Iris pigment epithelial cell (primary cell): Measurements from ENCODE around the gene NR3C1.
"Not testable (repeated sequence)": the region's sequence is repeated elsewhere in the genome, so short reads cannot be mapped to it uniquely, and the experiment has no call there.

Source experiments
- DNase-seq: peaks from one replicate; pipeline ENCODE4 v3.0.0-alpha.2; 2011; ENCODE audit warnings: low read depth

NR3C1 gene

GRCh38 chr5:143336485-143336884 lies 67.0 kb downstream of the NR3C1 start:
- DNase-seq, result no peak

- no peak for DNase-seq
These were observed 68.6 kb downstream of the NR3C1 start for GRCh38 chr5:143334903-143335302.

DNA sequence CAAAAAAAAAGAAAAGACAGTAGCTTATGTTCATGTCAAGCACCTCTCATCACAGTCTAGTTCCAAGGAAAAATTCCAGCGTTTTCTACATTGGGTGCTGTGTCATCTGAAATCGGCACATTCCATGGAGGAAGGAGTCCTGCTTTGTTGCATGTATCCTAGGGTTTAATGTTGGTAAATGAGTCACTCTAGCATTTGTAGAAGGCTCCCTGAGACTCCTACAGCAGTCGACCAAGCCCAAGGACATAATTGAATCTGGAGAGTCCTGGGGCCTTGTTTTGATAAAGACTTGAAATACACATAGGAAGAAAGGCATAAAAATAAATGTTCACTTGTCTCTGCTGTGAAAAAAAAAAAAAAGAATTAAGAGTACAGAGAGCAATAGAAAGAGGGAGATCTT lies 69.1 kb downstream of the NR3C1 start:
- DNase-seq, result not testable (repeated sequence)

- no peak for DNase-seq
These were observed 71.5 kb downstream of the NR3C1 start for GRCh38 chr5:143331956-143332355.

DNA sequence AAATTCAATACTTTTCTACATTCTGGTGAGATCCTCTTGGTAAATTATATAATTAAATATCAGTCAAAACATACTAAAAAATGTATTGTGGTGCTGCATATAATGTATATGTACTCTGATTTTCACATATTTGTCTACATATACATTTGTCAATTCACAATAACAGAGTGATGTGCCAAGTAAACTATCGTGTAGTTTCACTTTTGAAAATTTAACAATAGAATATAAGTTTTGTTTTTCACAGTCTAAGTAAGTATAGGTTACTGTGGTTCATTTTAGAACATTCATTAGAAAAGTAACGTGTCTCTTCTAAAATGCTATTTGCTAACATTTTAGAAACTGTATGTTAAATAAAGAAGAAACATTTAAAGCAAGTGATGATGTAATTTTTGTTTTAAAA lies 73.6 kb downstream of the NR3C1 start:
- no peak for DNase-seq

GRCh38 chr5:143328589-143329220 lies 74.8 kb downstream of the NR3C1 start:
- DNase-seq, result no peak

DNA sequence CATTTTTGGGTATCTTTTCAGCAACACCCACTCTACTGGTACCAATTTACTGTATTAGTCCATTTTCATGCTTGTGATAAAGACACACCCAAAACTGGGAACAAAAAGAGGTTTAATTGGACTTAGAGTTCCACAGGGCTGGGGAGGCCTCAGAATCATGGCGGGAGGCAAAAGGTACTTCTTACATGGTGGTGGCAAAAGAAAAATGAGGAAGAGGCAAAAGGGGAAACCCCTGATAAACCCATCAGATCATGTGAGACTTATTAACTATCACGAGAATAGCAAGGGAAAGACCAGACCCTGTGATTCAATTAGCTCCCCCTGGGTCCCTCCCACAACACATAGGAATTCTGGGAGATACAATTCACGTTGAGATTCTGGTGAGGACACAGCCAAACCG lies 78.4 kb downstream of the NR3C1 start:
- DNase-seq, result not testable (repeated sequence)

- DNase-seq, result peak; percentile 60
These were observed 80.4 kb downstream of the NR3C1 start for GRCh38 chr5:143322931-143323630.

DNA sequence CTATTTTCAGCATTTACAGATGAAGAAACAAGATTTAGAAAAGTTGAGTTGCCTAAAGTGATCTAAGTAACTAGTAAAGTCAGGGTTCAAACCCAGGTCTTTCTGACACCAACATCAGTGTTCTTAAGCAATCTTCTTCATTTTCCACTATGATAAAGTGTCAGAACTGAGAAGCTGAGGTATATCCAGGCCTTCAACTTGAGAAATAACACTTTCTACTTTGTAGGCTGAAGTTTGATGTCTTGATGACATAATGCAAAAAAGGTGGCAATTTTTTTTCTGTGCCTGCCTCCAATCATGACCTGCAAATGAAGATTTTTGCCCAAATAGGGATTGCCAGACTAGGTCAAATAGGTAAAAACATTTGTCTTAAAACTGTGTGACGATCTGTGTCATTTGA lies 81.3 kb downstream of the NR3C1 start:
- DNase-seq, result no peak

DNA sequence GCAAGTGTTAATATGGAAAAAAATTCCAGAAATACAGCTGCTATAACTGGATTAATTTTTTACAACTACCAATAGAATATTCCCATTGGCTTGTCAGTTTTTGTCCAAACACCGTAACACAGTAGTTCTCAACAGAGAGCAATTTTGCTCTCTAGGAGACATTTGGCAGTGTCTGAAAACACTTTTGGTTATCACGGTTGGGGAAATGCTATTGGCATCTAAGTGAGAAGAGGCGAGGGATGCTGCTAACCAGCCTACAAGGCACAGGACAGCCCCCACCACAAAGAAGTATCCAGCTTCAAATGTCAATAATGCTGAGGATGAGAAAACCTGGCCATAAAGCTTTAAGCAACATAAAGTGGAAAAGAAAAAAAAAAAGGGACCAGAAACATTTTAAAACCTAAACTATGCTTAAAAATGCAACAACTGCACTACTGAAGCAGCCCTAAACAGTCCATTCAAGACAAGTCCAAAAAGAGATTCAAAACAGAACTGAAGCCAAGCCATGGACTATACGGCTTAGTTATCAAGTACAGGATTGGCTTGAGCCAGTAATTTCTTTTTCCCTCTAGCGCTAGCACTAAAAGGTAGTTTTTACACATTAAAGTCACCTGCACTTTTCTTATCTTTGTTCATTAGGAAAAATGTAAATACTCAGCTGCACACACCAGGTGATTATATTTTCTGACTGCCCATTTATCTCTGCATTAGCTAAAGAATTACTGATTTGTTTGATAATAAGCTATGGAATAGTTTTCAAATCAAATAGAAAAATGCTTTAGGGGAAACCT lies 83.9 kb downstream of the NR3C1 start:
- no peak for DNase-seq

GRCh38 chr5:143318833-143319232 lies 84.7 kb downstream of the NR3C1 start:
- no peak for DNase-seq

- no peak for DNase-seq
These were observed 85.2 kb downstream of the NR3C1 start for GRCh38 chr5:143318270-143318669.

- no peak for DNase-seq
These were observed 86.4 kb downstream of the NR3C1 start for GRCh38 chr5:143316844-143317631.

DNA sequence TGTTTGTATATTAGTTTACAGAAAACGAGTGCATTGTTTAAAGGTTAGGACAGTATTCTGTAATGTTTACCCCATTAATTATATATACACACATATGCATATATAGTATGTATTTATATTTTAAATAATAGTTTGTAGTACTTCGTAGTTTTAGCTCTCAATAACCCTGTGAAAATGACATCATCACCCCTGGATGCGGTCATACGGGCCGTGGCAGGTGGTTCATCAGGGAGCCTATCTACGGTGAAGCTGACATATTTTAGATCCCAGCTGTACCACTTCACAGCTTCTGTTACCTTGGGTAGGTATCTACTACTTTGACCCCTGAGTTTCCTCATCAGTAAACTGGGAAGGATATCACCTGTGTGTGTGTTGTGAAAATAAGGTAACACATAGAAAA lies 87.1 kb downstream of the NR3C1 start:
- DNase-seq, result no peak

DNA sequence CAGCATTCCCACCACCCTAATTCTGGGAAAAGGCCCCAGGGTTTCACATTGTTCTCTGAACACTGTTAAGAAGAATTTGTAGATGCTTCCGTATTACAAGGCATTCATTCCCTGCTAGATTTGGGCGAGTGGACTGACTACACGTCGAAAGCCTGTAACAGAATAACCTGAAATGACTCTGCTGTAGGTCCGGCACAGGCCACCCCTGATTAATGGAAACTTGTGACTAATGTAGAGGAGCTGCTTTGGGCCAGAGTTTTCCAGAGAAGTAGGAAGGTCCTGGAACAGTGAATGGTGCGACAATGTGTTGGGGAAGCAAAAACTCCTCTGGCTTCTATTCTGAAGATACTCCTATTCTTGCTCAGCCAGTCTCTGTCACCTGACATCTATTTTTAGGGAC lies 87.6 kb downstream of the NR3C1 start:
- DNase-seq, result no peak

DNA sequence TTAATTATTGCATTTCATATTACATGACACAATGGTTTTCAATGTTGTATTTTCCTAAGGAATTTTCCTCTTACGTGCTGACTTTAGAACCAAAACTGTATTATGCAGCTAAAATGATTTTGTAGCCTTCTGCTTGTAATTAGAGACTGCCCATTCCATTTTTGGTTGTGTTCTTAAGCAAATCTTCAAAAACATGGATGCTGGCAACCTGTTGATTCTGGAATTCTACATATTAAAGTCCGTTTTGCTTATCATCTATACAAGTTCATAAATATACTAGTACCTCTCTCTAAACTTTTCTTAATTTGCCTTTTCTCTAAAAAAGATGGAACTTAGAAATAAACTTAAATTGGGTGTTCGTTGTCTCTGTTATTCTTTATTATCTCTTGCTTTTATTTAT lies 88.3 kb downstream of the NR3C1 start:
- no peak for DNase-seq

- DNase-seq, result peak; percentile 88
These were observed 88.8 kb downstream of the NR3C1 start for GRCh38 chr5:143314659-143315058.

GRCh38 chr5:143314099-143314498 lies 89.4 kb downstream of the NR3C1 start:
- no peak for DNase-seq

DNA sequence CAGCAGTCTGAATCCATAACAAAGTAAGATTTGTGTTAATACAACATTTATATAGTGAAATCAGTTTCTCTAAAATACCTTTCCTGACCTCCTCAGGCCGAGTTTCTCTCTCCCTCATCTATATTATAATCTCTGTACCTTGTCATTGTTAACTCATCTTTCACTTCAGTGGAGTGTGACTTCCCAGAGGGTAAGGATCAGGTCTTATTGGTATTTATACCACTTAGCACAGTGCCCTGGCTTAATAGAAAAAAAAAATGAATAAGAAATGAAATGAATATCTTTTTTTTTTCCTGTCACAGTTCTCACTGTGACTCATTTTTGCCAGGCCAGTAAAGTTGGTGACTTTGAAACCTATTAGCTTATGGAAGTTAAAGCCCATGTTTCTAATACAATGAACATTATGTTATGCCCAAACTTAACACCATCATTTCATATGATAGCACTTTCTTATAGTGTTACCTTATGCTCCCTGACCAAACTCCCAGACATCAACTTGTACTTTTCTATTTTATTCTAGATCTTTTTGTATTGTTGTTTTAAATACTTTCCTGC lies 90.1 kb downstream of the NR3C1 start:
- no peak for DNase-seq

GRCh38 chr5:143312822-143313221 lies 90.7 kb downstream of the NR3C1 start:
- no peak for DNase-seq

DNA sequence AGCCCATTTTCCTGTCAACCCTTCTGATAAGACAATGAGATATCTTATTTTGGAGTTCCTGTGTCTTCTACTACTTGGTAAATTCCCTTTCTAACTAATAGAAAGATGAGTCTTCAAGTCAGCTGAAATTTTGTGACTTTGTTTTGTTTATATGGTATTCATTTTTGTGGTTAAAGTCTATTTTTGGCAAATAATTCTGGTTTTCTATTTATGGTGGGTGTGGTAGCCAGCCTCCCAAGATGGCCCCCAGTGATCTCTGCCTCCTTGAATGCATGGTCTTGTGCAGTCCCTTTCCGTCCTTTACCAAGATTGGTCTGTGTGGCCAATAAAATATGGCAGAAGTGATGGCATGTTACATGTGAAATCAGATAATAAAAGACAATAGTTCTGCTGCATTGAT lies 91.5 kb downstream of the NR3C1 start:
- DNase-seq, result peak; percentile 45

GRCh38 chr5:143311428-143311827 lies 92.1 kb downstream of the NR3C1 start:
- DNase-seq, result peak; percentile 96
